ENCODE data around the gene MACROD2. TPM values are rescaled to one million over a fixed set of nuclear protein-coding genes. Genes with fewer than 3 reads are reported as not detected.

The MACROD2 gene
- total RNA-seq, 4 donors from 2014 or later: 2.9 to 11.3 (median 8.0) TPM

- TF ChIP-seq CTCF (IDR thresholded peaks at IDR 0.05; ENCODE audit: low read depth): no peak
Measured at GRCh38 chr20:15111654-15112053, 1116.3 kb downstream of the MACROD2 start.

GRCh38 chr20:15113144-15113773, 1117.9 kb downstream of the MACROD2 start:
- TF ChIP-seq CTCF (IDR thresholded peaks at IDR 0.05; ENCODE audit: low read depth): no peak

GRCh38 chr20:15119852-15120487, 1124.7 kb downstream of the MACROD2 start:
- no peak for TF ChIP-seq CTCF (IDR thresholded peaks at IDR 0.05; ENCODE audit: low read depth)

GRCh38 chr20:15122613-15123012, 1127.3 kb downstream of the MACROD2 start:
- no peak for TF ChIP-seq CTCF (IDR thresholded peaks at IDR 0.05; ENCODE audit: low read depth)

GRCh38 chr20:15131176-15131575, 1135.9 kb downstream of the MACROD2 start:
- no peak for TF ChIP-seq CTCF (IDR thresholded peaks at IDR 0.05; ENCODE audit: low read depth)

- no peak for TF ChIP-seq CTCF (IDR thresholded peaks at IDR 0.05; ENCODE audit: low read depth)
Measured at GRCh38 chr20:15138548-15139126, 1143.3 kb downstream of the MACROD2 start.

- TF ChIP-seq CTCF (IDR thresholded peaks at IDR 0.05; ENCODE audit: low read depth): no peak
Measured at GRCh38 chr20:15139522-15139921, 1144.2 kb downstream of the MACROD2 start.

All from subcutaneous adipose tissue (tissue), 4 donors.